Measurements from ENCODE around the gene MYO9A.

Gene MYO9A

GRCh38 chr15:71781179-71781964 is 336.6 kb downstream of the MYO9A start:
- no peak for TF ChIP-seq POLR2AphosphoS5 (IDR thresholded peaks at IDR 0.05; ENCODE audit: low read depth)
- no peak for TF ChIP-seq GABPA (IDR thresholded peaks at IDR 0.05; ENCODE audit: low read depth)
- TF ChIP-seq SPI1 (IDR thresholded peaks at IDR 0.05; ENCODE audit: borderline replicate concordance, low read depth), result no peak
- TF ChIP-seq CTCF (IDR thresholded peaks at IDR 0.05; ENCODE audit: insufficient read depth, low read length), result no peak
- TF ChIP-seq REST (IDR thresholded peaks at IDR 0.05; ENCODE audit: insufficient replicate concordance, low read depth), result no peak
- Histone ChIP-seq H3K27ac (replicated peaks) (no peak overlapping the region), H3K27me3 (ENCODE audit: insufficient read depth, poor library complexity, severe bottlenecking) (no peaks in the 10 kb centered on the region), H3K4me3 (replicated peaks; ENCODE audit: insufficient read depth, low read length) (no peak overlapping the region)
- no peak for DNase-seq (ENCODE audit: low read depth in 1 of 2, low spot score in 1 of 2)

- Histone ChIP-seq H3K4me3 (replicated peaks; ENCODE audit: insufficient read depth, low read length) (no peak overlapping the region), H3K27ac (replicated peaks) (no peak overlapping the region), H3K27me3 (ENCODE audit: insufficient read depth, poor library complexity, severe bottlenecking) (no peaks in the 10 kb centered on the region)
- peak; percentile 7 to 12 for DNase-seq (ENCODE audit: low read depth in 1 of 2, low spot score in 1 of 2)
- TF ChIP-seq REST (IDR thresholded peaks at IDR 0.05; ENCODE audit: insufficient replicate concordance, low read depth) (no peak), CTCF (IDR thresholded peaks at IDR 0.05; ENCODE audit: insufficient read depth, low read length) (peak; percentile 54), GABPA (IDR thresholded peaks at IDR 0.05; ENCODE audit: low read depth) (no peak)
These were observed 337.6 kb downstream of the MYO9A start for GRCh38 chr15:71780115-71780976.

- no peak overlapping the region for H3K27ac ChIP-seq (replicated peaks)
- no peaks in the 10 kb centered on the region for H3K27me3 ChIP-seq (ENCODE audit: insufficient read depth, poor library complexity, severe bottlenecking)
- DNase-seq (ENCODE audit: low read depth in 1 of 2, low spot score in 1 of 2), result no peak
- H3K4me3 ChIP-seq (replicated peaks; ENCODE audit: insufficient read depth, low read length), result no peak overlapping the region
- TF ChIP-seq POLR2AphosphoS5 (IDR thresholded peaks at IDR 0.05; ENCODE audit: low read depth) (no peak), REST (IDR thresholded peaks at IDR 0.05; ENCODE audit: insufficient replicate concordance, low read depth) (no peak), SPI1 (IDR thresholded peaks at IDR 0.05; ENCODE audit: borderline replicate concordance, low read depth) (no peak), CTCF (IDR thresholded peaks at IDR 0.05; ENCODE audit: insufficient read depth, low read length) (no peak), GABPA (IDR thresholded peaks at IDR 0.05; ENCODE audit: low read depth) (no peak)
These were observed 338.7 kb downstream of the MYO9A start for GRCh38 chr15:71779073-71779797.
